GM12875 (cell line): ENCODE results near the gene ADAMTS8.

Experiments
- H3K4me3 ChIP-seq: one replicate; pipeline ENCODE4 v1.5.1; 2011; ENCODE audit warnings: low read depth, low read length, control low read depth
- TF ChIP-seq, protein P1 (sequence below): IDR thresholded peaks from 2 replicates; pipeline ENCODE4 v1.5.1; 2011; ENCODE audit warnings: low read depth, mild to moderate bottlenecking, control low read depth, inconsistent platforms, low read length, moderate library complexity, borderline replicate concordance; ENCODE audit not compliant: insufficient read depth

The ADAMTS8 gene

DNA sequence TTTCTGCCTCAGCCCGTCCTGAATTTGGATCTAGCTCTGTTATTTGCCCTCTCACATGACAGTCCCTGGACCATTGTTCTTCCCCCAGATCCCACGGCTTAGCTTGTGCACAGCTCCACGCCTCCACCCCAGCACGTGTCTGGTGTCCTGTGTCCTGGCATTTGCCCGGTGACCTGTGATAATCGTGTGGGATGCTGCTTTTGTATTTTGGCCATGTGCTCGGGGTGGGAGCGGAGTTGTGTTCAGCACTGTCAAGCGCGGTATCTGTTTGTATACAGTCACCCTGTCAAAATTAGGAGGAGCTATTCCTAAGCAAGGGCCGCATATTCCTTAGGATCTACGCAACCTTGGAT lies 11.9 kb downstream of the ADAMTS8 start:
- TF ChIP-seq, protein P1, sequence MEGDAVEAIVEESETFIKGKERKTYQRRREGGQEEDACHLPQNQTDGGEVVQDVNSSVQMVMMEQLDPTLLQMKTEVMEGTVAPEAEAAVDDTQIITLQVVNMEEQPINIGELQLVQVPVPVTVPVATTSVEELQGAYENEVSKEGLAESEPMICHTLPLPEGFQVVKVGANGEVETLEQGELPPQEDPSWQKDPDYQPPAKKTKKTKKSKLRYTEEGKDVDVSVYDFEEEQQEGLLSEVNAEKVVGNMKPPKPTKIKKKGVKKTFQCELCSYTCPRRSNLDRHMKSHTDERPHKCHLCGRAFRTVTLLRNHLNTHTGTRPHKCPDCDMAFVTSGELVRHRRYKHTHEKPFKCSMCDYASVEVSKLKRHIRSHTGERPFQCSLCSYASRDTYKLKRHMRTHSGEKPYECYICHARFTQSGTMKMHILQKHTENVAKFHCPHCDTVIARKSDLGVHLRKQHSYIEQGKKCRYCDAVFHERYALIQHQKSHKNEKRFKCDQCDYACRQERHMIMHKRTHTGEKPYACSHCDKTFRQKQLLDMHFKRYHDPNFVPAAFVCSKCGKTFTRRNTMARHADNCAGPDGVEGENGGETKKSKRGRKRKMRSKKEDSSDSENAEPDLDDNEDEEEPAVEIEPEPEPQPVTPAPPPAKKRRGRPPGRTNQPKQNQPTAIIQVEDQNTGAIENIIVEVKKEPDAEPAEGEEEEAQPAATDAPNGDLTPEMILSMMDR, result no peak

DNA sequence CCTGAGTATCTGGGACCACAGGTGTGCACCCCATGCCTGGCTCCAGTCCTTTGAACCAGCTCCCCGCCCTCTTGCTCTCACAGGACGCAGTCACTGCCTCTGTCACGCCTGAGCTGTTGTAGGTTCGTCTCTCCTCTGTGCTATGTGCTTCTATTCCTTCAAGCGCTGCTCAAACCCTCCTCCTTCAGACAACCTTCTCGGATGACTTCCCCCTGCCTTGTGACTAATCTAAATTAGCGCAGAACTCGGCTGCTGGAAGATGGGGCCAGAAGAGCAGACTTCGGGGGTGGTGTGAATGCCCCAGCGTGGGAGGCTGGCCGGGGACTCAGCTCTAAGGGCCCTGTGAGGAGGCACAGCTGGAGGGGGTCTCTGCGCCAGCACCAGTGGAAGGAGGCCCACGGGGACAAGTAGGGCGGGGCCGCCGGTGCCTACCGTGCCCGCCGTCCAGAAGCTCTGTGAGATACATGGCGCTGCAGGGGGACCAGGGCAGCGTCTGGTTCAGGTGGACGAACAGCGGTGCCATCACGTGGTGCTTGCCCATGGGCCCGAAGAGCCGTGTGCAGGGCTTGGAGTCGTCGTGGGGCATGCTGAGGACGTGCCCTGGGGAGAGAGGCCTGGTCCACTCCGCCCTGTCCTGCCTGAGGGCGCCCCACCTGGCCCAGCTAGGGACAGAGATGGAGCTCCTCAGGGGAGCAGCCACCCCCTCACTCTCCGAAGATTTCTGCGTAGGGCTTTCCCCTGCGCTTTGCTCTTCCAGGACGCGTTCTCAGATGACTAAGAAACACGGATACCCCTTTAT lies 12.5 kb downstream of the ADAMTS8 start:
- TF ChIP-seq, protein P1, result no peak
- no peak overlapping the region for H3K4me3 ChIP-seq

More for the DNA sequence above, 11.9 kb downstream of the ADAMTS8 start:
- H3K4me3 ChIP-seq, result no peak overlapping the region

DNA sequence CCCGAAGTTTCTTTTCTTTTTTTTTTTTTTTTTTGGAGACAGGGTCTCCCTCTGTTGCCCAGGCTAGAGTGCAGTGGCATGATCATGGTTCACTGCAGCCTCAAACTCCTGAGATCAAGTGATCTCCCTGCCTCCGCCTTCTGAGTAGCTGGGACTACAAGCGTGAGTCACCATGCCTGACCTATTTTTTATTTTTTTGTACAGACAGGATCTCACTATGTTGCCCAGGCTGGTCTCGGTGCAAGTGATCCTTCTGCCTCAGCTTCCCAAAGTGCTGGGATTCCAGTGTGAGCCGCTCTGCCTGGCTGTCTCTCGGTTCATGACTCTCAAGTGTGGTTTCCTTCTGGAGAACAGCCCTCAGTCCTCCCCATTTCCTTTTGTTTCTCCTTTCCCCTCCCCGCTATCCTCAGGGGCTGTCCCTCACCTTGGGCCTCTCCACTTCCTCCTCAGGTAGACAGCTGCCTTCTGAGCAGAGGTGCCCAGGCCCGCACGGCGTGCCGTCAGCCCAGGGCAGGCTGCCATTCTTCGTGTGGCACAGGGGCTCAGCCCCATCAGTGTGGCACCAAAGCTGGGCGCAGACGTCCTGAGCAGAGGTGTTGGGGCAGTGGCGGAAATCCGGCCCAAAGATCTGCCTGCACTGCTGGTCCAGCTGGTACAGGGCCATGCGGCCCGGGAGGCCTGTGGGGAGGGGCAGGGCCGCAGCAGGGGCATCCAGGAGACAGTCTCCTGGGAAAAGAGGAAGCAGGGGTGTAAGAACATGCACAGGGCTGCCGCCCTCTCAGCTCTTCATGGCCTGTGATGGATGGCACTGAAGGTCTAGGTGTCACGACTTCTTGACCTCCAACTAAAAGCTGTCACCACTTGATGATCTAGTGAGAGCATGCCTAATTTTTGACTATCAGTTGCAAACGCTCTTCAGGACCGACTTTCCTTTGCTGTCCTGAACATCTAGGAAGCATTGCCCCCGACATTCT lies 14.0 kb downstream of the ADAMTS8 start:
- TF ChIP-seq, protein P1, result no peak

DNA sequence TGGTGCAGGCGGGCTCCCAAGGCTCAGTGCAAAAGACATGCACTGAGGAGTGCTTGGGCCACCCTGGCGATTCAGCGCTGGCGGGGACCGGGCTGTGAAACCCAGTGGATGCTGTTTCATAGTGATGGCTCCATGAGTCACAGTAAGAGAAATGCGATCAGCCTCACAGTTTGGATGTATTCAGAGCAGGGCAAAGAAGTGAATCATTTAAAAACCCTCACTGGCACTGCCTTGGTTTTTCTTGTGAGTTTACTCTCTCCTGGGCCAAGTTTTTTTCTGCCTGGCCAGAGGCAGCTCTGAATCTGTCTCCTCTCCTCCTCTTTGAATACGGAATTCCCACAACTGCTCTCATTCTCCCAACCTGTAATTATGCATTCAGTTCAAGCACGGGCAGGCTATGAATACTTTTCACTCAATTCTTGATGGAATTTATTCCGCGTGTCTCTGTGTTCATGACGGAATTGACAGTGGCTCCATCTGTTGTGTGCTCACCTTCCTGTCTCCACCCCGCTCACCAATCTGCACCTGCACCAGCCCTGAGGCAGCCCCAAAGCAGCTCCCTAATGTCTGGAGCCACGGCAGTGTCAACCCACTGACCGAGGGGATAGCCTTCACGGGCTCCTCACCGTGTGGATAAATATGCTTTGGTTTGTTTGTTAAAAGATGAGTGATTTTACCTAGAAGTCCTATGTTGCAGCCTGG lies 14.9 kb downstream of the ADAMTS8 start:
- TF ChIP-seq, protein P1, result no peak
- no peak overlapping the region for H3K4me3 ChIP-seq

More for the DNA sequence above, 14.0 kb downstream of the ADAMTS8 start:
- no peak overlapping the region for H3K4me3 ChIP-seq

DNA sequence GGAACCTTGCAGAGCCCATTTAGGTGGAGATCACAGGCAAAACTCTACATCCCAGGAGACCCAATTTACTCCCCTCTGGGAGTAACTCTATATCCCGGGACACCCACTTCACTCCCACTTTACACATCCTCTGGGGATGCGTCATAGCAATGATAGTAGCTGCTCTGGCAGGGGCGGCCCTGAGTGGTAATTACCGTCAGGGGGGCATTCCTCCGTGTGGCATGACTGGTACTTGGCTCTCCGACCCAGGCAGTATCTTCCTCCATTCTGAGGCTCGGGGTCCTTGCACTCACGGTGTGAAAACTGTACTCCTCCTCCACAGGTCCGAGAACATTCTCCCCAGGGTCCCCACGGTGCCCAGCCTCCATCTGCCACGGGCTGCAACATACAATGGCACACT lies 17.2 kb downstream of the ADAMTS8 start:
- no peak overlapping the region for H3K4me3 ChIP-seq
- TF ChIP-seq, protein P1, result no peak

DNA sequence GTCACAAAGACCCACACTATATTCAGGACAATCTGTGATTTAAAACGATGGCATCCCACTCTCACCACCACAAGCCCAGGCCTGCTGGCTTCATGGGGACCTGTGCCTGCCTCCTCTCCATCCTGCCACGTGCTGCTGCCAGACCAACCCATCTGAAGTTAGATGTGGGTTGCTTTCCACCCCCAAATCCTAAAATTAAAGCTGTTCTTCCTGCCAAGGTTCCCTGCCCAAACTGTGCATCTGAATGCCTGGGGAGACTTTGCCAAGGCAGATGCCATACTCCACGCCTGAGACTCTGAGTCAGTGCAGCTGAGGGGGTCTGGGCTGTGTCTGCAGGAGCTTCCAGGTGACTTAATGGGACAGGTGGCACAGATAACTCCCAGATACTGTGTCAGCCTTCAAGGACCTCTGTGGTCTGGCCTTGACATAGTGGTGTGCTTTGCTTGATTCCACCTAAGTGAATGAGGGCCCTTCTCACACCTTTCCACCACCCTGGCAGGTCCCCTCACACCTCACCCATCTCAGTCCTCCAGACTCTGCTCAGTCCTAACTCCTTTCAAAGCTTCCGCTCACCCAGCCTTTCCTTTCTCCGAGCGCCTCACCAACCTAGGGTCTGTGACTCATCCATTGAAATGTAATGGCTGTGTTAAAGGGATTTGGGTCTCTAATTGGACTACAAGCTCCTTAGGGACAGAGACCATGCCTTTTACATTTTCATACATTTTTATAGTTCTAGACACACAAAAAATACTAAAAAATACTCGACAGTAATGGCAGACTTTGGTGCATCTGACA lies 18.6 kb downstream of the ADAMTS8 start:
- no peak overlapping the region for H3K4me3 ChIP-seq
- TF ChIP-seq, protein P1, result no peak
